Measurements from ENCODE around the gene DXO. TPM values are rescaled to one million over a fixed set of nuclear protein-coding genes. Genes with fewer than 3 reads are reported as not detected.

The DXO gene
- total and polyA plus RNA-seq, 2 donors from 2014 or later = 21.3 to 26.0 TPM

DNA sequence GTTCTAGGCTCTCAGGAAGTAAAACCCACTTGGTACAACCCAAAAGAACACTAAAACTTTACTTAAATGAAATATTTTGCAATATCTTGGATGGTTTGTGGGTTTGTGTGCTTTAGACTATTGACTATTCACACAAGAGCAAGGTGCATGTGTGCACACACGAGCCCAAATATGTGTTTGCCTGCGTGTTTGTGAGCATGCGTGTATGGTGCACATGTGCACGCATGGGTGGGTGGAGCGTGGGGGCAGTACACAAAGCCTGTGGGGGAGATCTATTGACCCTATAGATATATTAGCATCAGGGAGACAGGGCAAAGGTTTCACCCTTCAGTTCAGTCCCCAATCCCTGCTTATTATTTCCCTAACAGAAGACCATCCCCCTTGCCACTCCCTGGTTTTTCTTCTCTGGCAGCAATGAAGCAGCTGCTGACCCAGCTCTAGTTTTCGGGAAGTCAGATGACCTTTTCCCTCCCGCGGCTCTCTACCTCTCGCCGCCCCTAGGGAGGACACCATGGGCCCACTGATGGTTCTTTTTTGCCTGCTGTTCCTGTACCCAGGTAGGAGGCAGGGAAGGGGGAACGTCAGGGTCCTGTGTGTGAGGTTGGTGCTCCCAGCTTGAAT, 44.6 kb downstream of the DXO start, which contains the start of gene C2:
TSS of gene C2 (plus strand) at position 476 of the 621 bp plus-strand sequence. CDS start at position 512, 36 bp downstream.
- FAIRE-seq (no peak), DNase-seq (no peak)
- TF ChIP-seq, protein P1, sequence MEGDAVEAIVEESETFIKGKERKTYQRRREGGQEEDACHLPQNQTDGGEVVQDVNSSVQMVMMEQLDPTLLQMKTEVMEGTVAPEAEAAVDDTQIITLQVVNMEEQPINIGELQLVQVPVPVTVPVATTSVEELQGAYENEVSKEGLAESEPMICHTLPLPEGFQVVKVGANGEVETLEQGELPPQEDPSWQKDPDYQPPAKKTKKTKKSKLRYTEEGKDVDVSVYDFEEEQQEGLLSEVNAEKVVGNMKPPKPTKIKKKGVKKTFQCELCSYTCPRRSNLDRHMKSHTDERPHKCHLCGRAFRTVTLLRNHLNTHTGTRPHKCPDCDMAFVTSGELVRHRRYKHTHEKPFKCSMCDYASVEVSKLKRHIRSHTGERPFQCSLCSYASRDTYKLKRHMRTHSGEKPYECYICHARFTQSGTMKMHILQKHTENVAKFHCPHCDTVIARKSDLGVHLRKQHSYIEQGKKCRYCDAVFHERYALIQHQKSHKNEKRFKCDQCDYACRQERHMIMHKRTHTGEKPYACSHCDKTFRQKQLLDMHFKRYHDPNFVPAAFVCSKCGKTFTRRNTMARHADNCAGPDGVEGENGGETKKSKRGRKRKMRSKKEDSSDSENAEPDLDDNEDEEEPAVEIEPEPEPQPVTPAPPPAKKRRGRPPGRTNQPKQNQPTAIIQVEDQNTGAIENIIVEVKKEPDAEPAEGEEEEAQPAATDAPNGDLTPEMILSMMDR (IDR thresholded peaks at IDR 0.05; ENCODE audit: borderline replicate concordance, extremely low read depth, insufficient read depth) = no peak
- Histone ChIP-seq H3K9ac (ENCODE audit: low read length in 3 of 3) (no peak within 1 kb of the TSS), H3K27ac (ENCODE audit: low read depth in 2 of 2, low read length in 2 of 2) (no peak within 1 kb of the TSS), H3K4me1 (ENCODE audit: control insufficient read depth in 2 of 3, insufficient read depth in 2 of 3, low read depth in 1 of 3, low read length in 3 of 3) (no peaks in the 10 kb centered on the region), H3K9me3 (ENCODE audit: control insufficient read depth in 2 of 3, insufficient read depth in 1 of 3, low read length in 3 of 3) (no peaks in the 10 kb centered on the region), H3K36me3 (ENCODE audit: control insufficient read depth in 2 of 3, insufficient read depth in 3 of 3, low read length in 3 of 3) (no peaks in the 10 kb centered on the region), H3K27me3 (ENCODE audit: control insufficient read depth, insufficient read depth, low read length) (no peaks in the 10 kb centered on the region), H3K4me3 (ENCODE audit: low read length in 3 of 3) (peak within 1 kb of the TSS in 1 of 3 donors; percentile 56)
- intact Hi-C loops (cut with DNase I) = no loop called here

DNA sequence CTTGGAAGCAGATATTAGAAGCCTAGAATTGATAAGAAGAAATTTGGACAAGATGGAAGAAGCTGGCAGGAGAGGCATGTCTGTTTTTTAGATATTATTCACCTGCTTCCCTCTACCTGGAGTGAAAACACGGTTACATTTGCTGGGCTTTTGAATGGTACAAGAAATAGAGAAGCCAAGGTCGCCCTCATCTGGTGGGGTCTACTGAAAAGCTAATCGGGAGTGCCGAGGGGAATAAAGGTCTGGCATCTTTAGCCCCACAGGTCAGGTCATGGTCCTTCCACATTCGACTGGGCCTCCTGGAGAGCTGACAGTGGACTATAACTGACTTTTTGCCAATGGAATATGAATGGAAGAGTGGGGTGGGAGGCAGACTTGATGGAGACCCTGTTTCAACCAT, 49.0 kb downstream of the DXO start:
- H3K4me1 ChIP-seq (ENCODE audit: control insufficient read depth in 2 of 3, insufficient read depth in 2 of 3, low read depth in 1 of 3, low read length in 3 of 3) = no peaks in the 10 kb centered on the region
- H3K4me3 ChIP-seq (ENCODE audit: low read length in 3 of 3) = no peak overlapping the region
- intact Hi-C loops (cut with DNase I) = no loop called here
- H3K27me3 ChIP-seq (ENCODE audit: control insufficient read depth, insufficient read depth, low read length) = no peaks in the 10 kb centered on the region
- no peaks in the 10 kb centered on the region for H3K36me3 ChIP-seq (ENCODE audit: control insufficient read depth in 2 of 3, insufficient read depth in 3 of 3, low read length in 3 of 3)
- TF ChIP-seq, protein P1 (IDR thresholded peaks at IDR 0.05; ENCODE audit: borderline replicate concordance, extremely low read depth, insufficient read depth) = no peak
- H3K27ac ChIP-seq (ENCODE audit: low read depth in 2 of 2, low read length in 2 of 2) = no peak overlapping the region
- no peak for DNase-seq
- no peak for FAIRE-seq
- no peak overlapping the region for H3K9ac ChIP-seq (ENCODE audit: low read length in 3 of 3)
- no peaks in the 10 kb centered on the region for H3K9me3 ChIP-seq (ENCODE audit: control insufficient read depth in 2 of 3, insufficient read depth in 1 of 3, low read length in 3 of 3)

DNA sequence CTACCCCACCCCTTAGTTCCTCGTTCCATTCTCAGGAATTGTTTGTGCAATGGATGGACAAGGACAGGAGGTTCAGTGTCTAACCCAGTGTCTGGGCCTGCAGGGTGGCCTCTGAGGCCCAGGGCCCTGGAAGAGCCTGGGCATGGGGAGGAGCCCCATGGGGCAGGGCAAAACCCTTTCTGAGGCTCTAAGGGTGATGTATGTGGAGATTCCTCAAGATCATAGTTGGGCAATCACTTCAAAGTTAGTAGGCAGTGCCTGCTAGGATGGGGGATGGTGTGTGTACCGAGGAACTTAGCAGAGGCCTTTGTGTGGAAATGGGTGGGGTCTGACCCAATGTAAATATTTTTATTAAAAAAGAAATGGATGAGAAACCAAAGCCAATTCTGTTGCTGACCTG, 51.1 kb downstream of the DXO start:
- DNase-seq = no peak
- FAIRE-seq = no peak
- intact Hi-C loops (cut with DNase I) = no loop called here
- Histone ChIP-seq H3K36me3 (ENCODE audit: control insufficient read depth in 2 of 3, insufficient read depth in 3 of 3, low read length in 3 of 3) (no peaks in the 10 kb centered on the region), H3K27ac (ENCODE audit: low read depth in 2 of 2, low read length in 2 of 2) (no peak overlapping the region), H3K27me3 (ENCODE audit: control insufficient read depth, insufficient read depth, low read length) (no peaks in the 10 kb centered on the region), H3K9ac (ENCODE audit: low read length in 3 of 3) (no peak overlapping the region), H3K9me3 (ENCODE audit: control insufficient read depth in 2 of 3, insufficient read depth in 1 of 3, low read length in 3 of 3) (no peaks in the 10 kb centered on the region), H3K4me1 (ENCODE audit: control insufficient read depth in 2 of 3, insufficient read depth in 2 of 3, low read depth in 1 of 3, low read length in 3 of 3) (no peaks in the 10 kb centered on the region), H3K4me3 (ENCODE audit: low read length in 3 of 3) (no peak overlapping the region)
- TF ChIP-seq, protein P1 (IDR thresholded peaks at IDR 0.05; ENCODE audit: borderline replicate concordance, extremely low read depth, insufficient read depth) = no peak

Small RNA genes within 50 kb of the gene (microRNA-seq; reads per million reads assigned to microRNA genes)
- gene MIR1236 = not detected

Other genes with a start within 250 kb of the DXO start
Only the 30 nearest of the 33 such genes appear.
- 23.7 TPM for gene MSH5, start 232.1 kb downstream of the DXO start, total RNA-seq
- 14.4 TPM for gene MSH5, start 232.1 kb downstream of the DXO start, polyA plus RNA-seq (ENCODE audit: insufficient read depth, low read depth, low replicate concordance)
- 6.5 TPM for gene SAPCD1, start 209.5 kb downstream of the DXO start, total RNA-seq
- gene SAPCD1, start 209.5 kb downstream of the DXO start, polyA plus RNA-seq (ENCODE audit: insufficient read depth, low read depth, low replicate concordance) = 6.8 TPM
- 32.5 TPM for gene VWA7, start 194.8 kb downstream of the DXO start, total RNA-seq
- 10.2 TPM for gene VWA7, start 194.8 kb downstream of the DXO start, polyA plus RNA-seq (ENCODE audit: insufficient read depth, low read depth, low replicate concordance)
- 79.0 TPM for gene VARS1, start 176.4 kb downstream of the DXO start, total RNA-seq
- gene VARS1, start 176.4 kb downstream of the DXO start, polyA plus RNA-seq (ENCODE audit: insufficient read depth, low read depth, low replicate concordance) = 30.3 TPM
- 41.6 TPM for gene LSM2, start 165.2 kb downstream of the DXO start, total RNA-seq
- gene LSM2, start 165.2 kb downstream of the DXO start, polyA plus RNA-seq (ENCODE audit: insufficient read depth, low read depth, low replicate concordance) = 70.6 TPM
- gene HSPA1L, start 156.9 kb downstream of the DXO start, total RNA-seq = 1.7 TPM
- gene HSPA1L, start 156.9 kb downstream of the DXO start, polyA plus RNA-seq (ENCODE audit: insufficient read depth, low read depth, low replicate concordance) = 2.3 TPM
- gene HSPA1A, start 156.6 kb downstream of the DXO start, total RNA-seq = 133 TPM
- gene HSPA1A, start 156.6 kb downstream of the DXO start, polyA plus RNA-seq (ENCODE audit: insufficient read depth, low read depth, low replicate concordance) = 209 TPM
- gene HSPA1B, start 144.4 kb downstream of the DXO start, total RNA-seq = 142 TPM
- gene HSPA1B, start 144.4 kb downstream of the DXO start, polyA plus RNA-seq (ENCODE audit: insufficient read depth, low read depth, low replicate concordance) = 175 TPM
- gene NEU1, start 109.3 kb downstream of the DXO start, total RNA-seq = 66.9 TPM
- gene NEU1, start 109.3 kb downstream of the DXO start, polyA plus RNA-seq (ENCODE audit: insufficient read depth, low read depth, low replicate concordance) = 131 TPM
- gene SLC44A4, start 93.1 kb downstream of the DXO start, total RNA-seq = 137 TPM
- 37.4 TPM for gene SLC44A4, start 93.1 kb downstream of the DXO start, polyA plus RNA-seq (ENCODE audit: insufficient read depth, low read depth, low replicate concordance)
- gene EHMT2, start 74.4 kb downstream of the DXO start, total RNA-seq = 40.5 TPM
- 35.3 TPM for gene EHMT2, start 74.4 kb downstream of the DXO start, polyA plus RNA-seq (ENCODE audit: insufficient read depth, low read depth, low replicate concordance)
- gene ZBTB12, start 70.1 kb downstream of the DXO start, total RNA-seq = 3.4 TPM
- 2.5 TPM for gene ZBTB12, start 70.1 kb downstream of the DXO start, polyA plus RNA-seq (ENCODE audit: insufficient read depth, low read depth, low replicate concordance)
- 38.7 TPM for gene C2, start 44.4 kb downstream of the DXO start, total RNA-seq
- 84.0 TPM for gene C2, start 44.4 kb downstream of the DXO start, polyA plus RNA-seq (ENCODE audit: insufficient read depth, low read depth, low replicate concordance)
- 200 TPM for gene CFB, start 26.0 kb downstream of the DXO start, total RNA-seq
- 154 TPM for gene CFB, start 26.0 kb downstream of the DXO start, polyA plus RNA-seq (ENCODE audit: insufficient read depth, low read depth, low replicate concordance)
- 62.0 TPM for gene NELFE, start 13.2 kb downstream of the DXO start, total RNA-seq
- gene NELFE, start 13.2 kb downstream of the DXO start, polyA plus RNA-seq (ENCODE audit: insufficient read depth, low read depth, low replicate concordance) = 83.0 TPM
- gene SKIC2, start 13.0 kb downstream of the DXO start, total RNA-seq = 67.8 TPM
- 55.0 TPM for gene SKIC2, start 13.0 kb downstream of the DXO start, polyA plus RNA-seq (ENCODE audit: insufficient read depth, low read depth, low replicate concordance)
- gene C4A, start 9.9 kb upstream of the DXO start, total RNA-seq = 250 TPM
- 521 TPM for gene C4A, start 9.9 kb upstream of the DXO start, polyA plus RNA-seq (ENCODE audit: insufficient read depth, low read depth, low replicate concordance)
- gene C4B, start 42.7 kb upstream of the DXO start, total RNA-seq = 596 TPM
- gene C4B, start 42.7 kb upstream of the DXO start, polyA plus RNA-seq (ENCODE audit: insufficient read depth, low read depth, low replicate concordance) = 578 TPM
- gene CYP21A2, start 66.3 kb upstream of the DXO start, total RNA-seq = 3.2 TPM
- 8.2 TPM for gene CYP21A2, start 66.3 kb upstream of the DXO start, polyA plus RNA-seq (ENCODE audit: insufficient read depth, low read depth, low replicate concordance)
- 88.2 TPM for gene TNXB, start 137.2 kb upstream of the DXO start, total RNA-seq
- gene TNXB, start 137.2 kb upstream of the DXO start, polyA plus RNA-seq (ENCODE audit: insufficient read depth, low read depth, low replicate concordance) = 13.3 TPM
- 104 TPM for gene ATF6B, start 156.1 kb upstream of the DXO start, total RNA-seq
- gene ATF6B, start 156.1 kb upstream of the DXO start, polyA plus RNA-seq (ENCODE audit: insufficient read depth, low read depth, low replicate concordance) = 40.3 TPM
- gene FKBPL, start 158.2 kb upstream of the DXO start, total RNA-seq = 4.8 TPM
- 5.7 TPM for gene FKBPL, start 158.2 kb upstream of the DXO start, polyA plus RNA-seq (ENCODE audit: insufficient read depth, low read depth, low replicate concordance)
- gene PRRT1, start 179.8 kb upstream of the DXO start, total RNA-seq = 2.4 TPM
- gene PRRT1, start 179.8 kb upstream of the DXO start, polyA plus RNA-seq (ENCODE audit: insufficient read depth, low read depth, low replicate concordance) = 4.0 TPM
- gene PPT2, start 182.0 kb upstream of the DXO start, total RNA-seq = 23.0 TPM
- 20.3 TPM for gene PPT2, start 182.0 kb upstream of the DXO start, polyA plus RNA-seq (ENCODE audit: insufficient read depth, low read depth, low replicate concordance)
- gene EGFL8, start 192.5 kb upstream of the DXO start, total RNA-seq = 18.3 TPM
- 15.0 TPM for gene EGFL8, start 192.5 kb upstream of the DXO start, polyA plus RNA-seq (ENCODE audit: insufficient read depth, low read depth, low replicate concordance)
- 58.9 TPM for gene AGPAT1, start 203.9 kb upstream of the DXO start, total RNA-seq
- 87.1 TPM for gene AGPAT1, start 203.9 kb upstream of the DXO start, polyA plus RNA-seq (ENCODE audit: insufficient read depth, low read depth, low replicate concordance)
- gene RNF5, start 206.3 kb upstream of the DXO start, total RNA-seq = 74.1 TPM
- gene RNF5, start 206.3 kb upstream of the DXO start, polyA plus RNA-seq (ENCODE audit: insufficient read depth, low read depth, low replicate concordance) = 208 TPM
- gene AGER, start 212.1 kb upstream of the DXO start, total RNA-seq = 13.0 TPM
- 7.1 TPM for gene AGER, start 212.1 kb upstream of the DXO start, polyA plus RNA-seq (ENCODE audit: insufficient read depth, low read depth, low replicate concordance)
- 87.3 TPM for gene PBX2, start 218.1 kb upstream of the DXO start, total RNA-seq
- 34.6 TPM for gene PBX2, start 218.1 kb upstream of the DXO start, polyA plus RNA-seq (ENCODE audit: insufficient read depth, low read depth, low replicate concordance)
- 28.1 TPM for gene GPSM3, start 220.5 kb upstream of the DXO start, total RNA-seq
- 6.2 TPM for gene GPSM3, start 220.5 kb upstream of the DXO start, polyA plus RNA-seq (ENCODE audit: insufficient read depth, low read depth, low replicate concordance)